NCI-H1694 treated with DMSO at 0.1 percent for 48 hours (cell line): ENCODE measurements around the gene NOD2.

Experiments used
- DNase-seq: peaks from one replicate; lab custom pipeline; 2025; lab: John Stamatoyannopoulos, UW

Gene NOD2

DNA sequence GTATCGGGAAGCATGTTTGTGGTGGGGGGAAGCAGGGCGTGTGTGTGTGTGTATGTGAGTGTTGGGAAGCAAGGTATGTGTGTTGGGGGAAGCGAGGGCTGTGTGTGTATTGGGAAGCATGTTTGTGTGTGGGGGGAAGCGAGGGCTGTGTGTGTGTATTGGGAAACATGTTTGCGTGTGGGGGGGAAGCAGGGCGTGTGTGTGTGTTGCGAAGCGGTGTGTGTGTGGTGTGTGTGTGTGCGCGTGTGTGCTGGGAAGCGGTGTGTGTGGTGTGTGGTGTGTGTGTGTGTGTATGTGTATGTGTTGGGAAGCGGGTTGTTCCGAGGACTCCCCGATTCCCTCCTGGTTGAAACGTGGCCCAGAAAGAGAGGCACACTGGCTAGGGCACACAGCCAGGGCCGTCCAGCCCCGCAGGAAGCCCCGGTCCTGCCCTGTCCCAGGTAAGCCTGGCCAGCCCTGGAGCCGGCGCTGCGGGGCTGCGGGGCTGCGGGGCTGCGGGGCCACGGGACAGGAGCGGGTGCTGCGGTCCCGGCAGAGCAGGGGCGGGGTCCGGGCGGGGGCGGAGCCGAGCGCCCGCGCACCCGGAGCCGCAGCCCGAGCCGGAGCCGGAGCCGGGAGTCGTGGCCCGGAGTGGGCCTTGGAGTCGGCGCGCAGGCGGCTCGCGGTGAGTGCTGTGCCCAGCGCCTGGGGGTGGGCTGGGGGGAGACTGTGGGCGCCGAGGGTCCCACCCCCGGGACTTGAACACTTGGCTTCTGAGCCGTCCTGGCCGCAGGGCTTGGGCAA, at the start of gene NOD2:
Gene NOD2, plus strand, starts transcription at position 608 of the 783 bp plus-strand sequence. CDS start 5,890 bp downstream, outside the sequence.
- DNase-seq, result no peak

DNA sequence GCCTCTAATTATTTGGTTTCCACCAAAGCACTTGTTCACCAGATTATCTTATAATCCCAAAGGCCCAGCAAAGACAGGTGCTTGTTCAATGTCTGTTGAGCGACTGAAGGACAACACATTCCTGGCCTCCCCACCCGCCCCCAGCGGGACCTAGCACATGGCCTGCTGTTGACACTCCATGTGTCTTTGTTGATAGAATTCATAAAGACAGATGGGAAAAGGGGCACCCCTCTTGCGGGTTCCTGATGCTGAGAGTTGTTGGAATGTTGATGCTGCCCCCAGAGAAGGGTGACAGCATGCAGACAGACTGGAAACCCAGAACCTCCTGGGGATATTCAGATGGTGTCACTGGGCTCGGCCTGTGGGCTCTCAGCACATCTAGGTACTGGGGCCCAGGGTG, 49.2 kb upstream of the NOD2 start:
- DNase-seq, result no peak

DNA sequence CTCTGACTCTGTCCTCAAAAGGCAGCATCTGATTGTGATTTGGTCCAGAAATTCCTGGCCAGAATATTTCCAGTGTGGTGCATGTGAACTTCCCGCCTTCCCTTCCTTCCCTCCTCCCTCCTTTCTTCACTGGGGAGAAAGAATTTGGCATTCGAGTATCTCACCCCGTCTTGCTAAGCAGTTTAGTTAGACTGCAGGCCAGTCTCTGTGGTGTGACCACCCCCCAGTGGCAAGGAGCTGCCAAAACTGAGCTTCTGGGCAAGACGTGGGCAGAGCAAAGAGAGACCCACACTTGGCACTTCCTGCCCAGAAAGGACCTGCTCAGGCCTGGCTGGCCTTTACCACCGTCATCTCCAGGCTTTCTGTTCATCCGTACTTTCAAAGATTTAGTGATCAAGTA, 48.7 kb upstream of the NOD2 start:
- no peak for DNase-seq

- DNase-seq, result no peak
Measured at GRCh38 chr16:50645563-50646220, 47.7 kb upstream of the NOD2 start.

GRCh38 chr16:50646345-50646744, 47.1 kb upstream of the NOD2 start:
- no peak for DNase-seq

- no peak for DNase-seq
Measured at GRCh38 chr16:50651835-50652438, 41.5 kb upstream of the NOD2 start.

- no peak for DNase-seq
Measured at GRCh38 chr16:50652836-50653425, 40.5 kb upstream of the NOD2 start.

DNA sequence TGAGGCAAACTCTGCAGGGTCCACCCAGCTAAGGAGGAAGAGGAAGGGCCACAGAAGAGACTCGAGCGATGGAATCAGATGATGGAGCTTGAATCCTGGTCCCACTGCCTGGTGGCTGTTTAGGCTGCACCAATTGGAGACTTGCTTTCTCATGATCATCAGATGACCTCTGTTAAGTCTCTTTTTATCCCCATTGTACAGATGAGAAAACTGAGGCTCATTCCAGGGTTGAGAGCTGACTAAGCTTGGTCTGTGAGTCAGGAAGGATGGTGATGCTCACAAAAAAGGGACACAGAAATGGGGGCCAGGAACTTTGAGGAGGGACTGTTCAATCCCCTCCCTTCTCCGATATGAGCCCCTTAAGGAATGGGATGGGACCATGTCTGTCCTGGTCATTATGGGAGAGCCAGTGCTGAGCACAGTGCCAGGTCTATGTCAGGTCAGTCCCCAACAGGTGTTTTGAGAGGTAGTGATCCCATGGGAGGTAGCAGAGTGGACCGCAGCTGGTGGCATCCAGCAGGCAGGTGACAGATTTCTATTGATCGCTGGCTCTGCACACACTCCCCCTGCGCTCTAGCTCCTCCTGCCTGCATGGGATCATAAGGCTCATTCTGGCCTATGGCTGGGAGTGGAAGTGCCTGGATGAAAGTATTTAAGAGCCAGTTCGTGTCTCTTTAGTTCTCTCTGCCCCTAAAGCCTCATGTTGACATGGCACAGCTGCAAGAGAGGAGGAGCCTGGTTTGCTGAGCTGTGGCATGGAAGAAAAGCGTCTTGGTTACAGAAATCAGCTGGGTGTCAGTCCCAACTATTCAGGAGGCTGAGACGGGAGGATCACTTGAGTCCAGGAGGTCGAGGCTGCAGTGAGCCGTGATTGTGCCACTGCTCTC, 39.5 kb upstream of the NOD2 start:
- no peak for DNase-seq

- no peak for DNase-seq
Measured at GRCh38 chr16:50655558-50656055, 37.8 kb upstream of the NOD2 start.

DNA sequence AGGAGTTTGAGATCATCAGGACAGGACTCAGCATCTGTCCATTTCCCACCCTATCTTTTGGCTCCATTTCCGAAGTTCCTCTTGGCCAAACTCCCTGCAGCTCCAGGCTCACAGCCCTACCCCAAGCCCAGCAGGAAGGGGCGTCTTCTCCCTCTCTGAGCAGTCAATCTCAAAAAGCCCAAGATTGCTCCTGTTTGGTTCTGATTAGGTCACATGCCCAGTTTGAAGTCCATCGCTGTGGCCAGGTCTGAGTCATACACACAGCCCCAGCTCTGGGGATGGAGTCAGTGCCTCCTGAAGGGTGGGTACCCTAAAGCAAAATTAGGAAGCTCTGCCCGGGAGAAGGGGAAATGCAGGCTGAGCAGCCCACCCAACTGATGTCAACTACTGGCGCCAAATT, 36.2 kb upstream of the NOD2 start:
- no peak for DNase-seq

DNA sequence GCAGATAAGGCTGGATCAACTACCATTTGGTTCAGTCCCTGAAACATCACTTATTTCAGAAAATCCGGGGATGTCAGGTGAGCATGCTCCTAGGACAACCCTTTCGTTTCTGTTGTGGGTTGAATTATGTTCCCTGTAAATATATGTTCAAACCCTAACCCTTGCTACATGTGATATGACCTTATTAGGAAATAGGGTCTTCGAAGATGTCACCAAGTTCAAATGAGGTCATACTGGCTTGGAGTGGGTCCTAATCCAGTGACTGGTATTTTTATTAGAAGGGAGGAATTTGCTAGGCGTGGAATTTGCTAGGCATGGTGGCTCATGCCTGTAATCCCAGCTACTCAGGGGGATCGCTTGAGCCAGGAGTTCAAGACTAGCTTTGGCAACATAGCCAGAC, 33.6 kb upstream of the NOD2 start:
- no peak for DNase-seq

GRCh38 chr16:50662306-50662940, 31.0 kb upstream of the NOD2 start:
- no peak for DNase-seq

GRCh38 chr16:50664270-50664669, 29.1 kb upstream of the NOD2 start:
- no peak for DNase-seq

GRCh38 chr16:50665128-50665878, 28.1 kb upstream of the NOD2 start:
- DNase-seq, result peak; percentile 7

DNA sequence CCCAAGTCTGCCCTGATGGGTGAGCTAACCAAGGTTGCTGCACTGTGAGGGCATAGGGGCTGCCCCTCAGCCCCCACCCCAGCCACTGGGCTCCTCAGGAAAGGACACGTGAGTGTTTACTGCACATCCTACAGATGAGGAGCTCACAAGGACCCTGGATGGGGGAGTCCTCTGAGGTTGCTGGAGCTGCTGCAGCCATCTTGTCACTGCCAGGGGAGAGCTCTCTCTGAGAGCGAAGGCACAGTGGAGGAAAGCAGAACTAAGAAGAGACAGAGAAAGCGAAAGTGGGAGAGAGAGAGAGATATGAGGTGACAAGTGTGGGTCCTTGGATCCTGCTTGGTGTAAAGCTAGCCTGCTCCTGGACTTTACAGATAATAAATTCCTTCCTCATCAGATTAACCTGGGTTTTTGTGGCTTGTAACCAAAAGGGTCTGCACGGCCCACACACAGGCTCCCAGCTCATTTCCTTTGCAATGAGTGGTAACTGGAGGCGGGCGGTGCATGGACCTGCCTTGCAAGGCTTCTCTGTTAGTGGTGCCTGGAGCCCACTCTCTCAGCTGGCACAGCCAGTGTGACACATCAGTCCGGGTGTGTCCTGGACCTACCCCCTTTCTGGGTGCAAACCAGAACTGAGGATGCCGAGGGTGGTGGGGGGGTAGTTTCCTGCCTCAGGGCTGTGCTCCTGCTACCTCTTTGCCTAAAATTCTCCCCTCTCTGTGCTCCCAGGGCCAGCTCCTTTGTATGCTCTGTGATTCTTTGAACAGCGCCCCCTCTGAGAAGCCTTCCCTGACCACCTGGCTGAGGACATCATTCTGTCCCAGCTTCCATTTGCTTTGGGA, 26.5 kb upstream of the NOD2 start:
- no peak for DNase-seq

DNA sequence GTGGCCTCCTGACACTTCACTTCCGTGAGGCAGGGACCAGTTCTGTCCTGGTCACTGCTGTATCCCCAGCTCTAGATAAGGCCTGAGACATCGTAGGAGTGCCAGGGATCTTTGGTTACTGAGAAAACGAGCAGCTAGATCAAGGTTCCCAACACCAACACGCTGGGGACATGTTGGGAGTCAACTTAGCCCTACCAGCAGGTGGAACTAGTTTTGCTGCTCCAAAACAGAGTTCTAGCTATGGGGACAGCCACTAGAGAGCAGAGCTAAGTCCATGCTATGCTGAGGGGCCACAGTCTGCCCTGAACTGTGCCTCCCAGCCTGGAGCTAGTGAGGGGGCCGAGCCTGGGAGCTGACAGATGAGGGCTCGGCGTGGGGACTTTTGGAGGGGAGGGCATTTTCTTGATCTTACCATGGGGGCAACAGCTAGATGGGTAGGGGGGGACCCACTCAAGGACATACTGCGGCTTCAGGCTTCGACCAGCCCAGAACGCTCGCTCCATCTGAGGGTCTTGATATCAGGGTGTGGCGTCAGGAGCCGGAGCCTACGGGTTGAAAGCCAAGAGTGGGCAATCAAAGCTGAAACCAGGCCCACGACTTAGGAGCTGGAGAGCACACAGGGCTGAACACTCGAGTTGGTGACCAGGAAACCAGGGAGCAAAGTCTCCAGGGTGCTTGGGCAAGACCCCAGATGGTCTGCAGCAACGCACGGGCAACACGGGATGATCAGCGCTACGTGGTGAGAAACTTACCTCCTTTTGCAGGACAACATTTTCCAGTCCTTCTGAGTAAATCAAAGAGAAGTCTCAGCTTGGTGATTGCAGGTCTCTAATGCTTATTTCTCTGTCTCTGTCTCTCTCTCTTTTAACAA, 25.7 kb upstream of the NOD2 start:
- no peak for DNase-seq

- no peak for DNase-seq
Measured at GRCh38 chr16:50668368-50669008, 24.9 kb upstream of the NOD2 start.

- DNase-seq, result no peak
Measured at GRCh38 chr16:50669741-50670140, 23.7 kb upstream of the NOD2 start.
